Prostate gland (tissue), 2 donors: Measurements from ENCODE around the gene HDAC2.

Experiments
- POLR2A ChIP-seq: fragments of 450-650 bp; IDR thresholded peaks from one replicate; pipeline ENCODE4 v1.6.1; 2016; ENCODE audit warnings: antibody characterized with exemption, mild to moderate bottlenecking
- POLR2AphosphoS5 ChIP-seq: sonication (generic); formaldehyde crosslinking; IDR thresholded peaks from one replicate; pipeline ENCODE4 v1.6.1; 2017; ENCODE audit warnings: antibody characterized with exemption
- TF ChIP-seq, protein P1 (sequence below), 4 experiments: fragments of 200-600 bp in 2 of 4; fragments of 450-650 bp in 2 of 4; sonication (generic) in 2 of 4; IDR thresholded peaks; 1 replicate in 3 of 4; 2 replicates in 1 of 4; pipeline ENCODE4 v1.5.1; 2016 to 2019; ENCODE audit warnings: antibody characterized with exemption in 4 of 4, mild to moderate bottlenecking in 2 of 4, moderate library complexity in 2 of 4

DNA sequence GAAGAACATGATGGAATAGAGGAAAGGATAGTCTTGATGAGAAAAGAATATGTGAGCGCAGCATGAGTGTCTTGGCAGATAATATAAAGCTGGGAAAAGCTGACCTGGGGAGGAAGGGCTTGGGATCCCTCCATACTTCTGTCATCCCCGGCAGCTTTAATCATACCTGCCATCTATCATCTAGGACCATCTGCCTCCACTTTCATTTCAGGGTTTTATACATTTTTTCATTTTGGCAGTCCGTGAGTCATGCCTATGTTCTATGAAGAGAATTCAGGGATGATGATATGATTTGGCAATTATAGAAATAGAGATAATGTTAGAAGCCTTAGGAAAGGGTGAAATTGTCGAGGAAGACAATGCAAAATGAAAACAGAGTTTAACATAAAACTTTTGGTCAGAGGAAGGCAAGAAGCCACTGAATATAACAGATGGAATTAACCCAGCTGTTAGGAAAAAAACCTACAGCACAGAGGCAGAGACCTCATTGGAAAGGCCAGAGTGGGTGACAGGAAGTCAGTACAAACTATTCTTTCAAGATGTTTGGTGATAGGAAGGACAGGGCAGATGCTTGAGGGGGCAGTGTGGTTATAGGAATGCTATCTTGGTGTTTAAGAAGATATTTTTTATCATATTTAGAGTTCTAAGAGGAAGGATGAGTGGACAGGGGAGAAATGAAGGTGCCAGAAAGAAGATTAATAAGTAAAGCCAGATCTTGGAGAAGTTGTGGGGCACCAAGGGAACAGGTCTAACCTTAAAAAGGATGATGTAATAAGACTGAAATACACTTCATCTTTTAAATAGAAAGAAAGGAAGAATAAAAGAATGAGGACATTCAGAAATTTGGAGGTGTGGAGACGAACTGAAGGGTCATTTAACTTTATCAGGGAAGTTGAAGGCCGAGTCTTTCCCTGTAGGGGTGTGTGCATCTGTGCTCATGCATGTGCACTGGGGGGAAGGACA is 76.0 kb downstream of the HDAC2 start:
- TF ChIP-seq, protein P1, sequence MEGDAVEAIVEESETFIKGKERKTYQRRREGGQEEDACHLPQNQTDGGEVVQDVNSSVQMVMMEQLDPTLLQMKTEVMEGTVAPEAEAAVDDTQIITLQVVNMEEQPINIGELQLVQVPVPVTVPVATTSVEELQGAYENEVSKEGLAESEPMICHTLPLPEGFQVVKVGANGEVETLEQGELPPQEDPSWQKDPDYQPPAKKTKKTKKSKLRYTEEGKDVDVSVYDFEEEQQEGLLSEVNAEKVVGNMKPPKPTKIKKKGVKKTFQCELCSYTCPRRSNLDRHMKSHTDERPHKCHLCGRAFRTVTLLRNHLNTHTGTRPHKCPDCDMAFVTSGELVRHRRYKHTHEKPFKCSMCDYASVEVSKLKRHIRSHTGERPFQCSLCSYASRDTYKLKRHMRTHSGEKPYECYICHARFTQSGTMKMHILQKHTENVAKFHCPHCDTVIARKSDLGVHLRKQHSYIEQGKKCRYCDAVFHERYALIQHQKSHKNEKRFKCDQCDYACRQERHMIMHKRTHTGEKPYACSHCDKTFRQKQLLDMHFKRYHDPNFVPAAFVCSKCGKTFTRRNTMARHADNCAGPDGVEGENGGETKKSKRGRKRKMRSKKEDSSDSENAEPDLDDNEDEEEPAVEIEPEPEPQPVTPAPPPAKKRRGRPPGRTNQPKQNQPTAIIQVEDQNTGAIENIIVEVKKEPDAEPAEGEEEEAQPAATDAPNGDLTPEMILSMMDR (IDR thresholded peaks at IDR 0.05) = no peak
- TF ChIP-seq POLR2A (no peak), POLR2AphosphoS5 (no peak)
